ENCODE results near the gene WDR18.

Gene WDR18

DNA sequence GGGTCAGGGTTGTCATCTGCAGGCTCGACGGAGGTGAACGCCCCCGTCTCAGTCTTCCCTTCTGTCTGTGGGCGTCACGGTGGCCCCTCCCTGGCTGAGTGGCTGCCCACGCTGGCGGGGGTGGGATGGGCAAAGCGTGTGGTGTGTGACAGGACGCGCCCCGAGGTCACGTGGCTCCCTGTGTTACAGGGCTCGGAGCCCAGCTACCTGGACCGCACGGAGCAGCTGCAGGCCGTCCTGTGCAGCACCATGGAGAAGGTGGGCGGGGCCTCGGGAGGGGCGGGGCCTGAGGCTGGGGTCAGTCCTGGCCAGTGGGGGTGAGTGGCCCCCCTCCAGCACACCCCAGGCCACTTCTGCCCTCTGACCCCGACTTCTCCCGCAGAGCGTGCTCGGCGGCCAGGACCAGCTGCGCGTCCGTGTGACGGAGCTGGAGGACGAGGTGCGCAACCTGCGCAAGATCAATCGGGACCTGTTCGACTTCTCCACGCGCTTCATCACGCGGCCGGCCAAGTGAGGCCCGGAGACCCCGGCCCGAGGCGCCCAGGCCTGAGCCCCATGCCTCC, 9.8 kb downstream of the WDR18 start:
- no peak for DNase-seq

DNA sequence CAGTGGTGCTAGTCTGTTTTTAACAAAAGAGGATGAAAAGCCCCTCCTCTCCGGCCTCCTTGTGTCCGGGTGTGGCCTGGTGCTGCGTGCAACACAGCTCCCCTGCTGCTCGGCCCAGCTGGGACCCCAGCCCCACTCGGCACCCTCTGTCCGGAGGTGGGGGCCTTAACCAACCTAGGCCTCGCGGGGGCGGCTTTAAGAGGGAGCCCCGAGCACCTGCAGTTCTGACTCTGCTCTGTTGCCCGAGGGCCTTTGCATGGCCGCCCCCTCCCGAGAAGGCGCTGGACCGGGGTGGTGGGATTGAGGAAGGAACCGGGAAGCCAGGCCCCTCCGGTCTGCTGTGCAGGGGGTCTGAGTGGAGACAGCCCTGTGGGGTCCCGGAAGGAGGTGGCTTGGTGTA, 10.4 kb downstream of the WDR18 start:
- no peak for DNase-seq

DNA sequence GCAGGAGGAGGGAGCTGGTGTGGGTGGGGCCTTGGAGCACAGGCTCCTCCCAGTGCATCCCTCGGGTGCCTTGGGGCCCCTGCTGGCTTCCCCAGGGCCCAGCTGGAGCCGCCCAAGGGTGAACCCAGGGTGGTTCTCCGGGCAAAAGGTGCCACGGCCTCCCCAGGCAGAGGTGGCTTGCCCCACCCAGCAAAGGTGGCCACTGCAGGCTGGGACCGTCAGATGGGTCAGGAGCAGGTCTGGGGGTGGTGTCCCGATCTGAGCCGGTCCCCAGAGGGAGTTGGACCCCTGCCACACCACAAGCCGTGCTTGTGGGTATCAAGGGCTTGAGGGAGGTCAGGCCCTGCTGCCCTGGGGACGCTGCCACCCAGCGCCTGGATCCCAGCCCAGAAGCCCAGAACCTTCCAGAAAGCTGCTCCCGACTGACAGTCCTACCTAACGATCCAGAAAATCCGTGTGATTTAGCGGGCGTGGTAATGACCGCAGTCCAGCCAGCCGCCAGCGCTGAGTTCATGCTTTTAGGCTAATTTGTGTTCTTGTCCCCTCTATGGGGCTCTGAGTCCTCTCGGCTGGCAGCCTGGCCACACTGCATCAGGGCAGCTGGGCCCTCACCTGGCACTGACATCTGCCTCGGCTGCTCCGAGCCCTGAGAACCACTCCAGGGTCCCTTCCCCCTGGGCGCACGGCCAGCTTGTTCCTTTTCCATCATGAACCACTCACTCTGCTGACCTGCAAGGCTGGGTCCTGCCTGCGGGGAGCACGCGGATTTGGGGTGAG, 11.1 kb downstream of the WDR18 start:
- DNase-seq, result no peak

DNA sequence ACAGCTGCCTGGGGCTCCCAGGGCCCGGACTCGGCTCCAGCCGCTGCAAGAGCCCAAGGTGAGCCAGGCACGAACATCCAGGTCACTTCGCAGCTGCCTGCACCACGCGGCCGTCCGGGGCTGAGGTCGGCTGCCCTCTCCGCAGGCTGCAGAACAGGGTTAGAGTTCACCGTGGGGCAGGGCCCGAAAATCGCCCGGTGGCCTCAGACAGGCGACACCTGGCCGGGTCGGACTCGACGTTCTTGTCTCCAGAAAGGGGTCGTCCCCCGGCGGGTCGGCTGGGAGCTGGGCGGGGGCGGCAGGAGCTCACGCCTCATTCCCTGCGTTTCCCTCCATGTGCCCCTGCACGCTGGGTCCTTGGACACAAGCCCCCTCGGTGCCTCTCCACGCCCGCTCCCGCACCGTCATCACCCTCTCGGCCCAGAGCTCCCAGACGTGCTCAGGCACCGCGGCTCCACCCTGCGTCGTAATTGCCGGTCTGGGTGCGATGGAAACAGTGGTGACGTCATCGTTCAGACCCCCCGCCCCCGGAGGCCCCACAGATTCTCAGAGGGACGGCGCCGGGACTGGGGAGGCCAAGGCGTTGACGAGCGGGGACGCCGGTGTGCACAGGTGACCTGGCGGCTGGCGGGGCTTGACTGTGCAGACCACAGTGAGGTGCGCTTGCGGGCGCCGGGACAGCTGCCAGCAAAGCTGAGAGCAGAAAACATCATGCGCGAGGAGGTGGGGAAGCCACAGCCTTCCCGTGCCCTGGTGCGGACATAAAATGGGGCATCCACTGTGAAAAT, 12.1 kb downstream of the WDR18 start:
- DNase-seq, result no peak

- no peak for DNase-seq
Observed at GRCh38 chr19:998064-998463, 13.9 kb downstream of the WDR18 start.

- no peak for DNase-seq
Observed at GRCh38 chr19:999379-999719, 15.2 kb downstream of the WDR18 start.

GRCh38 chr19:1000095-1000494, 15.9 kb downstream of the WDR18 start, which contains the start of gene GRIN3B:
GRIN3B (plus strand) TSS chr19:1000419; CDS start chr19:1000438, 19 bp downstream.
- peak; percentile 32 to 47 for DNase-seq

DNA sequence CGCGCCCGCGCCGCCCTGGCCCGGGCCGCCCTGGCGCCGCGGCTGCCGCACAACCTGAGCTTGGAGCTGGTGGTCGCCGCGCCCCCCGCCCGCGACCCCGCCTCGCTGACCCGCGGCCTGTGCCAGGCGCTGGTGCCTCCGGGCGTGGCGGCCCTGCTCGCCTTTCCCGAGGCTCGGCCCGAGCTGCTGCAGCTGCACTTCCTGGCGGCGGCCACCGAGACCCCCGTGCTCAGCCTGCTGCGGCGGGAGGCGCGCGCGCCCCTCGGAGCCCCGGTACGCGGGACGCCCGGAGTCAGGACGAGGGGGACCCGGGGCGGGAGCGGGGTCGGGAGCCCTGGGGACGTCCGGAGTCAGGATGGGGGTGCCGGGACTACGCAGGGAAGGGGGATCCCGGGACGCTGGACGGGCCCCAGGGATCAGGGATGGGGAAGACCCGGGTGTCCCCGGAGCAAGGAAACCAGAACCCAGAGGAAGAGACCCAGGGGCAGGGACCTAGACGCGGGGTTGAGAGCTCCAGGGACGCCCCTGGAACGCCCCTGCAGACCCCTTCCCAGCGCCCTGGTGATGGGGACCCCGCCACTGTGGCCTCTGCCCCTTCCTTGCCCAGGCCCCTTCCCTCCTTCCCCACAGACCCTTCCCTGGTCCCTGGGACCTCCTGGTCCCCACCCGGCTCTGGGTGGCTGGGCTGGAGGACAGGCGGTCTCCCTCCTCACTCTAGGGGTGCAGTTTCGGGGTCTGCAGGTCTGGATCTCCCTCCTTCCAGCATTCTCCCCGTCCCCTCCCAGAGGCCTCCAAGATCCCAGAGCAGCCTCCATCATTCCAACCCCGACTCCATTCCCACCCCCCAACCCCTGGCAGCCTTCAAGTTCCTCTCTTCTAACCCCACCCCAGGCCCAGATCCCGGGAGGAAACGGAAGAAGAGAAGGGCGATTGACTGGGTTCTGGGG, 16.7 kb downstream of the WDR18 start:
- DNase-seq, result no peak

DNA sequence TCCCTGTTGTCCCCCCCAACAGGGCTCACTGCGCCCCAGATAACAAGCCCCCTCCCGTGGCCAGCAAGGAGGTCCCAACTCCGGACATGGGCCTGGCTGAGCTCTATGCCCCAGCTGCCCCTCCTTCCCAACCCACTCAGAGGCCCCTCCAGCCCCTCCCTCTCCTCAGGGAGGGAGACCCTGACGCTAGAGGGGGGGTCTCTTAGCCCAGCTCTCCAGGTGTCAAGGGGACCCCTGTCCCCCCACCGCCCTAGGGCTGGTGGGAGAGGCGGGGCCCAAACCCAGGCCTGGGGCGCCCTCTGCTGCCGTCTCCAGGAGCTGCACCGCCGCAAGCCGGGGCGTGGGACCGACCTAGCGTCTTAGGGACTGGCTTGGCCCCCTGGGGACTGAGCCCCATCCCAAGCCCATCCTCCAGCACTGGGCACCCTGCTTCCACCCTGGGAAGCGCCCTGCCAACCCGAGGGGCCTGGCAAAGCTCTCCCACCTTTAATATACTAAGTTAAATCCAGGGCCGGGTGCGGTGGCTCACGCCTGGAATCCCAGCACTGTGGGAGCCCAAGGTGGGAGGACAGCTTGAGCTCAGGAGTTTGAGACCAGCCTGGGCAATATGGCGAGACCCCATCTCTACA, 17.5 kb downstream of the WDR18 start:
- peak; percentile 17 to 33 for DNase-seq

GRCh38 chr19:1002600-1002999, 18.5 kb downstream of the WDR18 start:
- DNase-seq, result no peak

GRCh38 chr19:1003283-1003682, 19.1 kb downstream of the WDR18 start:
- no peak for DNase-seq

DNA sequence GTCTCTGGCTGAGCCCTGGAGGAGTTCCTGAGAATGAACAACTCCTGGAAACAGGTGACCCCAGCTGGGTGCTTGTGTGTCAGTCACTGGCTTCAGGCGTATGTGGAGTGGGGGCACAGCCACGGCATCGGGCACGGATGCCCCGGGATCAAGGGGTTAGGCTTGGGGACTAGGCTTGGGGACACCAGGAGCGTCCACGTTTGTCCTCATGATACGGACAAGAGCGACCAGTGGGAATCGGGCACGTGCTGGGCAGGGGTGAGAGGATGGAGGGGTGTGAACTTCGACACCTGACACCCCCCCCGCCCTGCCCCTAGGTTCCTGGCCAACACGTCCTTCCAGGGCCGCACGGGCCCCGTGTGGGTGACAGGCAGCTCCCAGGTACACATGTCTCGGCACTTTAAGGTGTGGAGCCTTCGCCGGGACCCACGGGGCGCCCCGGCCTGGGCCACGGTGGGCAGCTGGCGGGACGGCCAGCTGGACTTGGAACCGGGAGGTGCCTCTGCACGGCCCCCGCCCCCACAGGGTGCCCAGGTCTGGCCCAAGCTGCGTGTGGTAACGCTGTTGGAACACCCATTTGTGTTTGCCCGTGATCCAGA, 20.2 kb downstream of the WDR18 start:
- DNase-seq, result no peak

GRCh38 chr19:1004803-1005664, 20.9 kb downstream of the WDR18 start:
- no peak for DNase-seq

- DNase-seq, result no peak
Observed at GRCh38 chr19:1006711-1007398, 22.7 kb downstream of the WDR18 start.

DNA sequence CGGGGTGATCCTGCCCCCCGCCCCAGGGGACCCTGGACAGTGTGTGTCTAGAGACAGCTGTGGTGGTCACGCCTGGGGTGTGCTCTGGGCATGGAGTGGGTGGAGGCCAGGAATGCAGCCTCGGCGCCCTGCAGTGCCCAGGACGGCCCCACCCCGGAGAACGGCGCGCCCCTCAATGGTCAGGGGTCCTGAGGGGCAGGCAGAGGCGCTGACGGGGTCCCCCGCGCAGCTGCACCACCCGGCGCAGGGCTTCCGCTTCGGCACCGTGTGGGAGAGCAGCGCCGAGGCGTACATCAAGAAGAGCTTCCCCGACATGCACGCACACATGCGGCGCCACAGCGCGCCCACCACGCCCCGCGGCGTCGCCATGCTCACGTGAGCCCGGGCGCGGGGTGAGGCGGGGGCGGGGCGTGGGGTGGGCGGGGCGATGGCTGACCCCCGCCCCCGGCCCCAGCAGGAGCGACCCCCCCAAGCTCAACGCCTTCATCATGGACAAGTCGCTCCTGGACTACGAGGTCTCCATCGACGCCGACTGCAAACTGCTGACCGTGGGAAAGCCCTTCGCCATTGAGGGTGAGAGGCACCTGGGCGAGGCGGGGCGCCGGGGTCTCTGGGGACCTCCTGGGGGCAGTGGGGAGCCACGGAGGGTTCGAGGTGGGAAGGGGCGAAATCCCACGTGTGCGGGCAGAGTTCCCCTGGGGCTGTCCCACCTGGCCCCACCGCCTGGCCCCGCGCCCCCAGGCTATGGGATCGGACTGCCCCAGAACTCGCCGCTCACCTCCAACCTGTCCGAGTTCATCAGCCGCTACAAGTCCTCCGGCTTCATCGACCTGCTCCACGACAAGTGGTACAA, 23.5 kb downstream of the WDR18 start:
- DNase-seq, result no peak

- DNase-seq, result no peak
Observed at GRCh38 chr19:1008268-1009040, 24.3 kb downstream of the WDR18 start.

- no peak for DNase-seq
Observed at GRCh38 chr19:1009041-1009980, 25.2 kb downstream of the WDR18 start.
